NT2/D1 (cell line): Measurements from ENCODE around the gene NAT16.

ENCODE experiments used
- SUZ12 ChIP-seq: IDR thresholded peaks from 2 replicates; pipeline ENCODE4 v1.6.1; 2011; ENCODE audit not compliant: insufficient read length, insufficient read depth; ENCODE audit errors: extremely low read depth
- YY1 ChIP-seq: IDR thresholded peaks from 2 replicates; pipeline ENCODE4 v1.6.1; 2011; ENCODE audit not compliant: insufficient read length, insufficient read depth
- ZNF274 ChIP-seq: IDR thresholded peaks from 2 replicates; pipeline ENCODE4 v1.6.1; 2011; ENCODE audit warnings: mild to moderate bottlenecking, low read depth, low read length

- TF ChIP-seq YY1 (no peak), SUZ12 (no peak), ZNF274 (no peak)
Measured at GRCh38 chr7:101140746-101141382, 39.2 kb downstream of the NAT16 start.
